Trophoblast cell (in vitro differentiated cells and primary cell): ENCODE data around the gene PDILT.

Experiments used
- DNase-seq, 2 donors: peaks; one replicate each; pipeline ENCODE4 v3.0.0-alpha.2; 2016
- H2AFZ ChIP-seq: 2 replicates; pipeline ENCODE4 v1.6.1; 2013; ENCODE audit warnings: low read length, moderate library complexity, mild to moderate bottlenecking; ENCODE audit not compliant: insufficient read depth, poor library complexity
- H2AK5ac ChIP-seq: 2 replicates; pipeline ENCODE4 v1.6.1; 2013; ENCODE audit warnings: mild to moderate bottlenecking, low read length
- H2BK120ac ChIP-seq: 2 replicates; pipeline ENCODE4 v1.6.1; 2013; ENCODE audit warnings: low read length, mild to moderate bottlenecking, moderate library complexity; ENCODE audit not compliant: insufficient read depth, poor library complexity
- H2BK12ac ChIP-seq: 2 replicates; pipeline ENCODE4 v1.6.1; 2013; ENCODE audit warnings: mild to moderate bottlenecking, low read length, moderate library complexity
- H2BK5ac ChIP-seq: 2 replicates; pipeline ENCODE4 v1.6.1; 2013; ENCODE audit warnings: low read length, low read depth, moderate library complexity, mild to moderate bottlenecking; ENCODE audit not compliant: poor library complexity
- H3K14ac ChIP-seq: 2 replicates; pipeline ENCODE4 v1.6.1; 2013; ENCODE audit warnings: mild to moderate bottlenecking, low read length
- H3K18ac ChIP-seq: 2 replicates; pipeline ENCODE4 v1.6.1; 2013; ENCODE audit warnings: mild to moderate bottlenecking, low read length
- H3K23ac ChIP-seq: 2 replicates; pipeline ENCODE4 v1.6.1; 2013; ENCODE audit warnings: low read length
- H3K27ac ChIP-seq: 2 replicates; pipeline ENCODE4 v1.5.1; 2013; ENCODE audit warnings: low read depth, mild to moderate bottlenecking, inconsistent platforms, low read length, moderate library complexity
- H3K27me3 ChIP-seq: 2 replicates; pipeline ENCODE4 v1.6.1; 2013; ENCODE audit warnings: inconsistent platforms, mild to moderate bottlenecking, low read length, moderate library complexity; ENCODE audit not compliant: insufficient read depth
- H3K36me3 ChIP-seq, 2 experiments: 1 replicate in 1 of 2; 2 replicates in 1 of 2; pipeline ENCODE4 v1.6.1; 2013; ENCODE audit warnings: low read length in 2 of 2, mild to moderate bottlenecking in 2 of 2, moderate library complexity in 1 of 2; ENCODE audit not compliant: insufficient read depth in 2 of 2, control insufficient read depth in 1 of 2
- H3K4ac ChIP-seq: 2 replicates; pipeline ENCODE4 v1.6.1; 2013; ENCODE audit warnings: low read depth, mild to moderate bottlenecking, low read length, moderate library complexity
- H3K4me1 ChIP-seq, 2 experiments: 1 replicate in 1 of 2; 2 replicates in 1 of 2; pipeline ENCODE4 v1.6.1; 2013; ENCODE audit warnings: low read length in 2 of 2, mild to moderate bottlenecking in 2 of 2, moderate library complexity in 1 of 2; ENCODE audit not compliant: insufficient read depth in 2 of 2, control insufficient read depth in 1 of 2
- H3K4me2 ChIP-seq: 2 replicates; pipeline ENCODE4 v1.6.1; 2013; ENCODE audit warnings: inconsistent platforms, mild to moderate bottlenecking, low read length, moderate library complexity
- H3K4me3 ChIP-seq: 2 replicates; pipeline ENCODE4 v1.5.1; 2013; ENCODE audit warnings: mild to moderate bottlenecking, low read depth, low read length, inconsistent platforms
- H3K79me1 ChIP-seq: one replicate; pipeline ENCODE4 v1.6.1; 2013; ENCODE audit warnings: low read length
- H3K79me2 ChIP-seq: 2 replicates; pipeline ENCODE4 v1.6.1; 2013; ENCODE audit warnings: low read length, mild to moderate bottlenecking; ENCODE audit not compliant: control insufficient read depth, insufficient read depth, poor library complexity
- H3K9ac ChIP-seq: 2 replicates; pipeline ENCODE4 v1.6.1; 2013; ENCODE audit warnings: mild to moderate bottlenecking, low read length
- H3K9me3 ChIP-seq: 2 replicates; pipeline ENCODE4 v1.6.1; 2013; ENCODE audit warnings: low read depth, mild to moderate bottlenecking, control low read depth, inconsistent platforms, low read length; ENCODE audit not compliant: insufficient read depth
- H4K12ac ChIP-seq: 2 replicates; pipeline ENCODE4 v1.6.1; 2013; ENCODE audit warnings: low read depth, mild to moderate bottlenecking, low read length, moderate library complexity
- H4K8ac ChIP-seq: 2 replicates; pipeline ENCODE4 v1.6.1; 2013; ENCODE audit warnings: low read depth, mild to moderate bottlenecking, low read length, moderate library complexity
- H4K91ac ChIP-seq: one replicate; pipeline ENCODE4 v1.6.1; 2013; ENCODE audit warnings: low read depth, mild to moderate bottlenecking, low read length, moderate library complexity
- WGBS: extraction: QIAGEN DNeasy Blood & Tissue Kit; methylation state at CpG from one replicate; pipeline ENCODE4 v1.1.7; 2013; ENCODE audit warnings: missing lambda C conversion rate; ENCODE audit not compliant: insufficient read length, insufficient coverage; ENCODE audit errors: extremely low coverage; 5-methylcytosine and 5-hydroxymethylcytosine counted together

PDILT gene

DNA sequence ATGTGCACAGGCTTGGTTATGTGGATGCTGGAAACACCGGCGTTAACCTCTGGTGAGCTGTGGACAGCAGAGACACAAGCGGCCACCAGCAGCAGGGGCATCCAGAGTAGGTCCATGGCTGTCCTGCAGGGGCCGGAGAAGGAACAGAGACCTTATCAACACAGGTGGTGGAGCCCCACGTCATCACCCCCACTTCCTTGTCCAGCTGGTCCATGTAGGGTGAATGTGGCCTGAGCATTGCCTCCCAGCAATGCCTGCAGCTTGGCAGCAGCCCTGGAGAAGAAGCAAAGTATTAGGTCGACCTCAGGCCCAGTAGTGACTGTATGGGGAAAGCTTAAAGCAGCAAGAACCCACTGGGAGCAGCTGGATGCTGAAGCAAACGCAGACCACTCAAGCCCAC is 5.4 kb downstream of the PDILT start:
- H3K27ac ChIP-seq: no peak overlapping the region
- no peaks in the 10 kb centered on the region for H3K79me2 ChIP-seq
- no peak overlapping the region for H4K8ac ChIP-seq
- H3K4me1 ChIP-seq: peaks cover 0 to 2% of the 10 kb centered on the region in 2 experiments
- H3K4ac ChIP-seq: no peak overlapping the region
- H3K4me3 ChIP-seq: no peak overlapping the region
- H3K79me1 ChIP-seq: no peaks in the 10 kb centered on the region
- H4K12ac ChIP-seq: no peak overlapping the region
- H3K9ac ChIP-seq: no peak overlapping the region
- DNase-seq: no peak
- WGBS: no CpG with 5 or more reads among the region's 7 CpGs
- no peak overlapping the region for H2BK12ac ChIP-seq
- no peak overlapping the region for H2AK5ac ChIP-seq
- no peak overlapping the region for H4K91ac ChIP-seq
- no peak overlapping the region for H2BK120ac ChIP-seq
- no peaks in the 10 kb centered on the region for H3K9me3 ChIP-seq
- H2AFZ ChIP-seq: no peak overlapping the region
- no peak overlapping the region for H3K18ac ChIP-seq
- no peak overlapping the region for H3K23ac ChIP-seq
- H3K14ac ChIP-seq: no peak overlapping the region
- no peak overlapping the region for H2BK5ac ChIP-seq
- no peak overlapping the region for H3K4me2 ChIP-seq
- H3K36me3 ChIP-seq: no peaks in the 10 kb centered on the region
- no peaks in the 10 kb centered on the region for H3K27me3 ChIP-seq

DNA sequence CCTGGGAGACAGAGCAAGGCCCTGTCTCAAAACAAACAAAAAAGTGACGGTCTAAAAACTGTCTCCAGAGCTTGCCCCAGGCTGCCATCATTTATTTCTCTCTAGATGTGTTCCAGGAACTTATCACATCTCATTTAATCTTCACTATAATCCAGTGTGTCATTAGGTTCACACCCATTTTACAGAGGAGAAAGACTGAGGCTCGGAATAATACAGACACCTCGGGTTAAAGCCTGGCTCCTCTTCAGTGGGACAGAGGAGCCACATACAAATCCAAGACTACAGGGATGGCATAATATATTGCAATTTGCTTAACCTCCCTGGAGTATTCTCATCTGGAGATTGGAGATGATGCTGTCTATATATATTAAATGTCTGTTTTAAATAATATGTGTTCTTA is 5.9 kb downstream of the PDILT start:
- Histone ChIP-seq H4K91ac (no peak overlapping the region), H2BK5ac (no peak overlapping the region), H2AFZ (no peak overlapping the region), H3K4me2 (no peak overlapping the region), H3K9me3 (no peaks in the 10 kb centered on the region), H3K79me2 (no peaks in the 10 kb centered on the region), H3K18ac (no peak overlapping the region), H3K23ac (no peak overlapping the region), H4K8ac (no peak overlapping the region), H3K27me3 (no peaks in the 10 kb centered on the region), H3K4me1 (peaks cover 0 to 2% of the 10 kb centered on the region in 2 experiments), H3K79me1 (no peaks in the 10 kb centered on the region), H4K12ac (no peak overlapping the region), H2BK120ac (no peak overlapping the region), H3K27ac (no peak overlapping the region), H3K4me3 (no peak overlapping the region), H3K4ac (no peak overlapping the region), H3K36me3 (no peaks in the 10 kb centered on the region), H3K9ac (no peak overlapping the region), H2AK5ac (no peak overlapping the region), H3K14ac (no peak overlapping the region), H2BK12ac (no peak overlapping the region)
- WGBS: no CpG with 5 or more reads among the region's 3 CpGs
- DNase-seq: no peak

DNA sequence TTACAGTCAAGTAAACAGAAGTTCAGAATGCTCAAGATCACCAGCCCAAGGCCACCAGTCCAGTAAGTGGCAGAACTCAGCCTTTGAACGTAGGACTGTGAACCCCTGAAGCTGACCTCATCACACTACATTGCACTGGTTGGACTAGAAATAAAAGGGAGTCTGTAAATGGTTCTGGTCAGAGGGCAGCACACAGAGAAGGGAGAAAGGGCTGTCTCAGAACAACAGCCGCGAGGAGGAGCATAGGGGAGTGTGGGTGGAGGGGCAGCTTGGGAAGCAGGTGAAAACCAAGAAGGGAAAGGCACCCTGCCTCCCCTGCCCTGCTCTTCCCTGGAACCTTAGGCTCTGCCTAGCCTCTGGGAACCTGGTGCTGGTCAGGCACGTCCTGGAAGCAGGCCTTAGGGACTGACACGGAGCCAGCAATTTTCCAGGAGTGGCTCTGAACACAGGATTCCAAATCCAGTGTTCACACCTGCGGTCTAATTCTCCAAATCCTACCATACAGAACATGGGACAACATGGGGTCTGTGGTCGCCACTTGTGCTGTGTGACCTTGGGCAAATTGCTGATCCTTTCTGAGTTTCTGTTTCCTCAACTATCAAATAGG is 7.0 kb downstream of the PDILT start:
- Histone ChIP-seq H3K4me3 (no peak overlapping the region), H3K4me2 (no peak overlapping the region), H2BK120ac (no peak overlapping the region), H2BK5ac (no peak overlapping the region), H3K79me2 (no peaks in the 10 kb centered on the region), H2BK12ac (no peak overlapping the region), H3K23ac (no peak overlapping the region), H2AK5ac (no peak overlapping the region), H3K14ac (no peak overlapping the region), H3K9ac (no peak overlapping the region), H4K12ac (no peak overlapping the region), H3K4me1 (peaks cover 0 to 2% of the 10 kb centered on the region in 2 experiments), H3K9me3 (no peaks in the 10 kb centered on the region), H3K79me1 (no peaks in the 10 kb centered on the region), H4K91ac (no peak overlapping the region), H3K18ac (no peak overlapping the region), H3K36me3 (no peaks in the 10 kb centered on the region), H3K4ac (no peak overlapping the region), H3K27me3 (no peaks in the 10 kb centered on the region), H4K8ac (no peak overlapping the region), H2AFZ (no peak overlapping the region), H3K27ac (no peak overlapping the region)
- no peak for DNase-seq
- no CpG with 5 or more reads among the region's 7 CpGs for WGBS

DNA sequence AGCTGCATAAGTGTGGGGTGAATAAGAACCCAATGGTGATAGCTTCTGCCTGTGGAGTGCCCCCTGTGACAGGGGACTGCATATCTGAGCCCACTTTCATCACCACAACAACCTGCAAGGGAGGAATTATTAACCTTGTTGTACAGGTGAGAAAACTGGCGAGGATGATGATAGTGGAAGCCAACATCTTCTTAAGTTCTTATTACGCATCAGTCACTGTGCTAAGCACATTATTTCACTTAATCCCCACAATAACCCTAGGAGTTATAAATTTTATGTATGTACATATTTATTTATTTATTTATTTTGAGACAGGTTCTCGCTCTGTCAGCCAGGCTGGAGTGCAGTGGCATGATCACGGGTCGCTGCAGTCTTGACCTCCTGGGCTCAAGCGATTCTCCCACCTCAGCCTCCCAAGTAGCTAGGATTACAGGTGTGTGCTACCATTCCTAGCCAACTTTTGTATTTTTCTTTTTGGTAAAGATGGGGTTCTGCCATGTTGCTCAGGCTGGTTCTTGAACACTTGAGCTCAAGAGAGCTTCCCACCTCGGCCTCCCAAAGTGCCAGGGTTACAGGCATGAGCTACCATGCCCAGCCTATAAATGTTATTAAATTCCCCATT is 7.6 kb downstream of the PDILT start:
- Histone ChIP-seq H2AFZ (no peak overlapping the region), H3K79me1 (no peaks in the 10 kb centered on the region), H3K27me3 (no peaks in the 10 kb centered on the region), H4K8ac (no peak overlapping the region), H2AK5ac (no peak overlapping the region), H3K9ac (no peak overlapping the region), H2BK5ac (no peak overlapping the region), H3K9me3 (no peaks in the 10 kb centered on the region), H3K14ac (no peak overlapping the region), H3K79me2 (no peaks in the 10 kb centered on the region), H3K4me1 (peaks cover 0 to 2% of the 10 kb centered on the region in 2 experiments), H4K12ac (no peak overlapping the region), H3K4me3 (no peak overlapping the region), H2BK12ac (no peak overlapping the region), H3K4ac (no peak overlapping the region), H3K23ac (no peak overlapping the region), H3K36me3 (no peaks in the 10 kb centered on the region), H3K18ac (no peak overlapping the region), H4K91ac (no peak overlapping the region), H3K4me2 (no peak overlapping the region), H2BK120ac (no peak overlapping the region), H3K27ac (no peak overlapping the region)
- no CpG with 5 or more reads among the region's 7 CpGs for WGBS
- DNase-seq: no peak
